Measurements from ENCODE around the gene RFNG.

Gene RFNG

GRCh38 chr17:82051776-82052637 is at the start of gene RFNG, which contains the start of gene GPS1:
Gene RFNG, minus strand, starts transcription at chr17:82051811. Its CDS starts 45 bp downstream, at chr17:82051766.
Gene GPS1, plus strand, starts transcription at chr17:82051898. Its CDS starts 34 bp downstream, at chr17:82051932.
- peak; percentile 78 for DNase-seq (ENCODE audit: low spot score)

- no peak for DNase-seq (ENCODE audit: low spot score)
Measured at GRCh38 chr17:82101301-82101715, 49.7 kb upstream of the RFNG start.

- no peak for DNase-seq (ENCODE audit: low spot score)
Measured at GRCh38 chr17:82100502-82101298, 49.1 kb upstream of the RFNG start.

GRCh38 chr17:82098939-82099763 is 47.5 kb upstream of the RFNG start:
- no peak for DNase-seq (ENCODE audit: low spot score)

- DNase-seq (ENCODE audit: low spot score): peak; percentile 96
Measured at GRCh38 chr17:82098169-82098938, 46.7 kb upstream of the RFNG start, which contains the start of gene FASN. Gene FASN, minus strand, starts transcription at chr17:82098236. Its CDS starts 1,791 bp downstream, at chr17:82096445.

- DNase-seq (ENCODE audit: low spot score): no peak
Measured at GRCh38 chr17:82097919-82098168, 46.2 kb upstream of the RFNG start.

- DNase-seq (ENCODE audit: low spot score): peak; percentile 21
Measured at GRCh38 chr17:82097184-82097918, 45.7 kb upstream of the RFNG start.

GRCh38 chr17:82096709-82097183 is 45.1 kb upstream of the RFNG start:
- DNase-seq (ENCODE audit: low spot score): no peak

GRCh38 chr17:82095777-82096708 is 44.4 kb upstream of the RFNG start:
- DNase-seq (ENCODE audit: low spot score): no peak

GRCh38 chr17:82094931-82095776 is 43.5 kb upstream of the RFNG start:
- DNase-seq (ENCODE audit: low spot score): no peak

GRCh38 chr17:82092995-82093751 is 41.6 kb upstream of the RFNG start:
- DNase-seq (ENCODE audit: low spot score): no peak

GRCh38 chr17:82092628-82092994 is 41.0 kb upstream of the RFNG start:
- DNase-seq (ENCODE audit: low spot score): no peak

GRCh38 chr17:82092094-82092586 is 40.5 kb upstream of the RFNG start:
- no peak for DNase-seq (ENCODE audit: low spot score)

GRCh38 chr17:82091264-82092066 is 39.9 kb upstream of the RFNG start:
- no peak for DNase-seq (ENCODE audit: low spot score)

- no peak for DNase-seq (ENCODE audit: low spot score)
Measured at GRCh38 chr17:82090549-82091263, 39.1 kb upstream of the RFNG start.
